Measurements from ENCODE around the gene EEF1G. TPM values are rescaled to one million over a fixed set of nuclear protein-coding genes. Genes with fewer than 3 reads are reported as not detected.
A peak's percentile ranks its signal among the peaks of the same experiment; 100 is the strongest.

EEF1G gene
- total RNA-seq, 1 donor from 2014 or later, result 2,051 TPM

- Mint-ChIP-seq H3K4me1 (ENCODE audit: unreplicated experiment) (peaks cover 20% of the 10 kb centered on the region), H3K36me3 (peaks cover 15% of the 10 kb centered on the region), H3K9me3 (no peaks in the 10 kb centered on the region), H3K27ac (no peak overlapping the region), H3K4me3 (no peak overlapping the region), H3K27me3 (no peaks in the 10 kb centered on the region)
- TF ChIP-seq CTCF (conservative IDR thresholded peaks at IDR 0.05), result no peak
- DNase-seq (ENCODE audit: extremely low spot score, unreplicated experiment), result no peak
Measured at GRCh38 chr11:62577046-62577714, 3.5 kb upstream of the EEF1G start.

- H3K27me3 Mint-ChIP-seq, result no peaks in the 10 kb centered on the region
- H3K4me3 Mint-ChIP-seq, result peak overlapping the region; percentile 98
- H3K36me3 Mint-ChIP-seq, result peaks cover 28% of the 10 kb centered on the region
- no peak for TF ChIP-seq CTCF (conservative IDR thresholded peaks at IDR 0.05)
- no peaks in the 10 kb centered on the region for H3K9me3 Mint-ChIP-seq
- H3K27ac Mint-ChIP-seq, result peak overlapping the region; percentile 74
- no peak for DNase-seq (ENCODE audit: extremely low spot score, unreplicated experiment)
- peaks cover 28% of the 10 kb centered on the region for H3K4me1 Mint-ChIP-seq (ENCODE audit: unreplicated experiment)
Measured at GRCh38 chr11:62575837-62576236, 2.1 kb upstream of the EEF1G start.

- Mint-ChIP-seq H3K4me1 (ENCODE audit: unreplicated experiment) (peaks cover 31% of the 10 kb centered on the region), H3K4me3 (peak overlapping the region; percentile 98), H3K27me3 (no peaks in the 10 kb centered on the region), H3K9me3 (no peaks in the 10 kb centered on the region), H3K36me3 (peaks cover 32% of the 10 kb centered on the region), H3K27ac (peak overlapping the region; percentile 99)
- TF ChIP-seq CTCF (conservative IDR thresholded peaks at IDR 0.05), result no peak
- DNase-seq (ENCODE audit: extremely low spot score, unreplicated experiment), result no peak
Measured at GRCh38 chr11:62575156-62575555, 1.5 kb upstream of the EEF1G start.

- DNase-seq (ENCODE audit: extremely low spot score, unreplicated experiment), result no peak
- H3K36me3 Mint-ChIP-seq, result peaks cover 36% of the 10 kb centered on the region
- peak overlapping the region; percentile 98 for H3K4me3 Mint-ChIP-seq
- TF ChIP-seq CTCF (conservative IDR thresholded peaks at IDR 0.05), result no peak
- peaks cover 34% of the 10 kb centered on the region for H3K4me1 Mint-ChIP-seq (ENCODE audit: unreplicated experiment)
- H3K9me3 Mint-ChIP-seq, result no peaks in the 10 kb centered on the region
- peak overlapping the region; percentile 99 for H3K27ac Mint-ChIP-seq
- no peaks in the 10 kb centered on the region for H3K27me3 Mint-ChIP-seq
Measured at GRCh38 chr11:62574363-62575071, 826 bp upstream of the EEF1G start.

DNA sequence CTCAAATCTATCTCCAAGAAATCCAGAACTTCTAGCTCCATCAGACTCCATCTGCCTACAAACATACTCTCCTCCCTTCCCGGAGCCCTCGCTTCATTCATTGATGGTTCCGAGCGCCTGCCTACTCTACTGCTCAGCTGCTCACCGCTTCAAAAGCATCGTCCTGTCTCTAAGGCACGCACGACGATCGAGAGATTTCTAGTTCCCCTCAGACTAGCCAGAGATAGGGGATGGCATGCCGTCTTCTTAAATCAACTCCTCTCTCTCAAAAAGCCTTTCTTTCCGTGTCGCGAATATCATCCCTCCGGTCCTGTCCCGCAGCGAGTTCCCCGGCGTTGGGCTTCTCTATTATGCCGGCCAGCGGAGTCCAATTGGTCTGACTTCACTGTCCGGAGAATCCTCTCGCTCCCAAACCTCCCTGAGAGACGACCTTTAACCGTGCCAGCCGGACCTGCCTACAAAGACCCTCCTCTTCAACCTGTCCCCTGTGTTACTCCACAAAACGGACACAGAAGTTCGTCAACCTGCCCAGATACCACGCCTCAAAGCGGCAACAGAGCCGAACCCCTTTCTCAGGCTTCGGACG lies 592 bp downstream of the EEF1G start:
- peak overlapping the region; percentile 99 for H3K27ac Mint-ChIP-seq
- DNase-seq (ENCODE audit: extremely low spot score, unreplicated experiment), result no peak
- no peaks in the 10 kb centered on the region for H3K9me3 Mint-ChIP-seq
- H3K4me3 Mint-ChIP-seq, result peak overlapping the region; percentile 98
- peaks cover 37% of the 10 kb centered on the region for H3K36me3 Mint-ChIP-seq
- peaks cover 36% of the 10 kb centered on the region for H3K4me1 Mint-ChIP-seq (ENCODE audit: unreplicated experiment)
- TF ChIP-seq CTCF (conservative IDR thresholded peaks at IDR 0.05), result no peak
- no peaks in the 10 kb centered on the region for H3K27me3 Mint-ChIP-seq
